HepG2 (cell line): ENCODE results near the gene DUS3L. TPM values are rescaled to one million over a fixed set of nuclear protein-coding genes. Genes with fewer than 3 reads are reported as not detected.

Source experiments
- AGO2 ChIP-seq: fragments of 200-400 bp; formaldehyde crosslinking; optimal IDR thresholded peaks from 2 replicates; pipeline ENCODE3; 2017; ENCODE audit warnings: mild to moderate bottlenecking, low read depth, low read length, moderate library complexity
- AHR ChIP-seq: IDR thresholded peaks from 2 replicates; pipeline ENCODE4 v1.6.1; 2018; ENCODE audit warnings: missing genetic modification reagents, missing compliant biosample characterization
- CHD4 ChIP-seq: fragments of 200-600 bp; sonication (generic); IDR thresholded peaks from 2 replicates; pipeline ENCODE4 v1.7.0; 2017; ENCODE audit warnings: mild to moderate bottlenecking, low read length, borderline replicate concordance
- ELF3 ChIP-seq: IDR thresholded peaks from 2 replicates; pipeline ENCODE4 v1.6.1; 2016; ENCODE audit warnings: missing genetic modification reagents, missing compliant biosample characterization
- HNF4G ChIP-seq, 2 experiments: sonication (generic) in 1 of 2; formaldehyde crosslinking in 1 of 2; IDR thresholded peaks; 2 replicates each; pipeline versions ENCODE4 v1.4.0 to v1.6.1; 2011 to 2020; ENCODE audit warnings: borderline replicate concordance in 2 of 2, low read depth in 2 of 2, mild to moderate bottlenecking in 2 of 2, low read length in 1 of 2, missing genetic modification reagents in 1 of 2, moderate library complexity in 1 of 2
- HNRNPUL1 ChIP-seq: fragments of 200-400 bp; formaldehyde crosslinking; IDR thresholded peaks from 2 replicates; pipeline ENCODE4 v1.6.1; 2017; ENCODE audit warnings: low read depth, mild to moderate bottlenecking, low read length, moderate library complexity
- MATR3 ChIP-seq: sonication (generic); formaldehyde crosslinking; IDR thresholded peaks from 2 replicates; pipeline ENCODE4 v1.4.0; 2020; ENCODE audit warnings: missing genetic modification reagents
- MTA1 ChIP-seq: sonication (generic); formaldehyde crosslinking; IDR thresholded peaks from 2 replicates; pipeline ENCODE4 v1.4.0; 2020; ENCODE audit warnings: missing genetic modification reagents, mild to moderate bottlenecking, borderline replicate concordance
- NR2F2 ChIP-seq: IDR thresholded peaks from 2 replicates; pipeline ENCODE4 v1.6.1; 2012; ENCODE audit warnings: low read depth, inconsistent platforms, borderline replicate concordance
- PHF20 ChIP-seq: sonication (generic); formaldehyde crosslinking; IDR thresholded peaks from 2 replicates; pipeline ENCODE4 v1.5.0; 2020; ENCODE audit warnings: mild to moderate bottlenecking, missing genetic modification reagents
- RBAK ChIP-seq: sonication (generic); formaldehyde crosslinking; IDR thresholded peaks from 2 replicates; pipeline ENCODE4 v1.5.1; 2020; ENCODE audit warnings: mild to moderate bottlenecking, missing genetic modification reagents
- RBFOX2 ChIP-seq: fragments of 200-400 bp; formaldehyde crosslinking; IDR thresholded peaks from 2 replicates; pipeline ENCODE4 v1.6.1; 2017; ENCODE audit warnings: low read depth, mild to moderate bottlenecking, low read length
- RFX3 ChIP-seq: IDR thresholded peaks from 2 replicates; pipeline ENCODE4 v1.6.1; 2016; ENCODE audit warnings: missing biosample characterization, missing genetic modification reagents
- SAP130 ChIP-seq: IDR thresholded peaks from 2 replicates; pipeline ENCODE4 v1.6.1; 2016; ENCODE audit warnings: low read depth
- SP5 ChIP-seq: IDR thresholded peaks from 2 replicates; pipeline ENCODE4 v1.6.1; 2016; ENCODE audit warnings: low read depth, borderline replicate concordance
- TSC22D2 ChIP-seq: sonication (generic); formaldehyde crosslinking; IDR thresholded peaks from 2 replicates; pipeline ENCODE4 v1.5.1; 2020; ENCODE audit warnings: missing genetic modification reagents, mild to moderate bottlenecking, borderline replicate concordance
- ZBTB38 ChIP-seq: sonication (generic); formaldehyde crosslinking; IDR thresholded peaks from 2 replicates; pipeline ENCODE4 v1.5.1; 2020; ENCODE audit warnings: mild to moderate bottlenecking, missing genetic modification reagents
- ZIK1 ChIP-seq: sonication (generic); formaldehyde crosslinking; IDR thresholded peaks from 2 replicates; pipeline ENCODE4 v1.5.0; 2020; ENCODE audit warnings: mild to moderate bottlenecking, low read depth, missing genetic modification reagents, borderline replicate concordance
- ZKSCAN5 ChIP-seq: sonication (generic); formaldehyde crosslinking; IDR thresholded peaks from 2 replicates; pipeline ENCODE4 v1.5.1; 2020; ENCODE audit warnings: mild to moderate bottlenecking, missing genetic modification reagents
- ZMYM2 ChIP-seq: sonication (generic); formaldehyde crosslinking; IDR thresholded peaks from 2 replicates; pipeline ENCODE4 v1.8.0; 2022; ENCODE audit warnings: mild to moderate bottlenecking, missing genetic modification reagents
- ZNF225 ChIP-seq: sonication (generic); formaldehyde crosslinking; IDR thresholded peaks from 2 replicates; pipeline ENCODE4 v1.4.0; 2020; ENCODE audit warnings: mild to moderate bottlenecking, missing genetic modification reagents
- ZSCAN12 ChIP-seq: sonication (generic); formaldehyde crosslinking; IDR thresholded peaks from 2 replicates; pipeline ENCODE4 v1.9.0; 2021; ENCODE audit warnings: mild to moderate bottlenecking, missing genetic modification reagents
- polyA plus RNA-seq, 8 experiments: library from polyadenylated mRNA; depleted of rRNA in 3 of 8; stranded (reverse) in 7 of 8; unstranded in 1 of 8; fragments of >200 nt; fragmentation: Illumina TruSeq in 4 of 8; extraction: Trizol in 4 of 8; gene quantifications; 2 replicates each; pipeline versions ENCODE4 v1.2.1 to v1.2.3, GENCODE V29; 2011 to 2016; ENCODE audit warnings: low read depth in 4 of 8, missing spikeins in 1 of 8, mixed read lengths in 1 of 8; ENCODE audit not compliant: insufficient read depth in 1 of 8
- total RNA-seq, 5 experiments: library from RNA; depleted of rRNA; stranded (reverse); fragments of >200 nt; fragmentation: Illumina TruSeq; extraction: Trizol; gene quantifications; 2 replicates each; pipeline ENCODE4 v1.2.3, GENCODE V29; 2016; ENCODE audit warnings: low read depth in 1 of 5
- TF ChIP-seq, protein P1 (sequence below): sonication (generic); formaldehyde crosslinking; IDR thresholded peaks from 2 replicates; pipeline ENCODE4 v1.9.0; 2022; ENCODE audit warnings: missing genetic modification reagents, mild to moderate bottlenecking, borderline replicate concordance
- TF ChIP-seq, protein P2 (sequence below): sonication (generic); formaldehyde crosslinking; IDR thresholded peaks from 2 replicates; pipeline ENCODE4 v1.4.0; 2020; ENCODE audit warnings: mild to moderate bottlenecking, missing genetic modification reagents, borderline replicate concordance
- TF ChIP-seq, protein P3 (sequence below): sonication (generic); formaldehyde crosslinking; IDR thresholded peaks from 2 replicates; pipeline ENCODE4 v1.5.0; 2020; ENCODE audit warnings: mild to moderate bottlenecking, missing genetic modification reagents, borderline replicate concordance

The DUS3L gene
- total and polyA plus RNA-seq, 2 of the 13 experiments (the other 11 are each of a cell fraction or from before 2014, with no cell fraction given), result 13.3 to 25.1 TPM

DNA sequence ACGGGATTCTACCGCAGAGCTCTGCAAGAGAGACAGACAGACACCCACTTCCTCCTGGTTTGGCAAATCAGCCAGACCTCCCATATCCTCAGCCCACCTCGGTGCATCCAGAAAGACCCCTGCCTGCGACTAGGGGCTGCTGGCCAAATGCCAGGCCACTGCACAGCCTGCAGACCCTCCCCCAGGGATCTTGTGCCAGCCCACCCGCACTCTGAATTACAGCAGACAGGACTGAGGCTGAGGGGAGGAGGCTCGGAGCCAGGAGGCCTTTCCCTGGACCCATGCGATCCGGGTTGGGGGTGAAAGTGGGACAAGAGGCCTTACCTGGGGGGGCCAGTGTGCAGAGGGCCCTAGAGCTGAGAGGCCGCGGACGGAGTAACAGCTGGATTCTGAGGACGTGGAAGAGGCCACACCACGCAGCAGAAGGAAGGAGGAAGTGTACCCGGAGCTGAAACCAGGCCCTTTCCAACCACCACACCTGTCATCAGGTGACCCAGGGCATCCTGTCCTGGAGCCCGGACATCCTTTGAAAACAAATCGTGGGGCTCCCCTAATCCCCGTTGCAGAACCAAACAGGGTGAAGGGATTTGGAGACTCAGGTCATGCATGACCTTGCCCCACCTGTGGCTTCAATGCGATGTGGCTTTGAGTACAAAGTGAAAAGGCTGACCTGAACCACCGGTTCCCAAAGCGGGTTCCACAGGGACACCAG lies 47.5 kb upstream of the DUS3L start (continued):
- no peak for TF ChIP-seq ZKSCAN5 (CRISPR knock-in tag)
- no peak for TF ChIP-seq TSC22D2
- TF ChIP-seq ZNF225 (CRISPR knock-in tag), result peak; percentile 30; the same call in 1 of the 2 replicates
- peak; percentile 42; the same call in 1 of the 2 replicates for TF ChIP-seq SAP130
- no peak for TF ChIP-seq RBAK (CRISPR knock-in tag)
- TF ChIP-seq, protein P1, sequence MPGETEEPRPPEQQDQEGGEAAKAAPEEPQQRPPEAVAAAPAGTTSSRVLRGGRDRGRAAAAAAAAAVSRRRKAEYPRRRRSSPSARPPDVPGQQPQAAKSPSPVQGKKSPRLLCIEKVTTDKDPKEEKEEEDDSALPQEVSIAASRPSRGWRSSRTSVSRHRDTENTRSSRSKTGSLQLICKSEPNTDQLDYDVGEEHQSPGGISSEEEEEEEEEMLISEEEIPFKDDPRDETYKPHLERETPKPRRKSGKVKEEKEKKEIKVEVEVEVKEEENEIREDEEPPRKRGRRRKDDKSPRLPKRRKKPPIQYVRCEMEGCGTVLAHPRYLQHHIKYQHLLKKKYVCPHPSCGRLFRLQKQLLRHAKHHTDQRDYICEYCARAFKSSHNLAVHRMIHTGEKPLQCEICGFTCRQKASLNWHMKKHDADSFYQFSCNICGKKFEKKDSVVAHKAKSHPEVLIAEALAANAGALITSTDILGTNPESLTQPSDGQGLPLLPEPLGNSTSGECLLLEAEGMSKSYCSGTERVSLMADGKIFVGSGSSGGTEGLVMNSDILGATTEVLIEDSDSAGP, result peak; percentile 20; the same call in 1 of the 2 replicates
- 0 out of 2 replicates have a peak, but pooled peaks have one; percentile 8 for TF ChIP-seq PHF20 (CRISPR knock-in tag)
- TF ChIP-seq RBFOX2, result peak; percentile 53; the same call in 1 of the 2 replicates
- no peak for TF ChIP-seq HNRNPUL1
- TF ChIP-seq MTA1, result peak; percentile 79
- TF ChIP-seq RFX3 (CRISPR knock-in tag), result no peak
- TF ChIP-seq AGO2, result peak; percentile 36
- no peak for TF ChIP-seq NR2F2
- TF ChIP-seq HNF4G (IDR thresholded peaks at IDR 0.05; ENCODE audit: borderline replicate concordance, low read depth, low read length), result no peak
- no peak for TF ChIP-seq HNF4G (CRISPR knock-in tag; IDR thresholded peaks at IDR 0.05; ENCODE audit: borderline replicate concordance, low read depth)
- TF ChIP-seq AHR (CRISPR knock-in tag), result no peak
- TF ChIP-seq, protein P2, sequence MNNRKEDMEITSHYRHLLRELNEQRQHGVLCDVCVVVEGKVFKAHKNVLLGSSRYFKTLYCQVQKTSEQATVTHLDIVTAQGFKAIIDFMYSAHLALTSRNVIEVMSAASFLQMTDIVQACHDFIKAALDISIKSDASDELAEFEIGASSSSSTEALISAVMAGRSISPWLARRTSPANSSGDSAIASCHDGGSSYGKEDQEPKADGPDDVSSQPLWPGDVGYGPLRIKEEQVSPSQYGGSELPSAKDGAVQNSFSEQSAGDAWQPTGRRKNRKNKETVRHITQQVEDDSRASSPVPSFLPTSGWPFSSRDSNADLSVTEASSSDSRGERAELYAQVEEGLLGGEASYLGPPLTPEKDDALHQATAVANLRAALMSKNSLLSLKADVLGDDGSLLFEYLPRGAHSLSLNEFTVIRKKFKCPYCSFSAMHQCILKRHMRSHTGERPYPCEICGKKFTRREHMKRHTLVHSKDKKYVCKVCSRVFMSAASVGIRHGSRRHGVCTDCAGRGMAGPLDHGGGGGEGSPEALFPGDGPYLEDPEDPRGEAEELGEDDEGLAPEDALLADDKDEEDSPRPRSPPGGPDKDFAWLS (CRISPR knock-in tag), result no peak
- TF ChIP-seq, protein P3, sequence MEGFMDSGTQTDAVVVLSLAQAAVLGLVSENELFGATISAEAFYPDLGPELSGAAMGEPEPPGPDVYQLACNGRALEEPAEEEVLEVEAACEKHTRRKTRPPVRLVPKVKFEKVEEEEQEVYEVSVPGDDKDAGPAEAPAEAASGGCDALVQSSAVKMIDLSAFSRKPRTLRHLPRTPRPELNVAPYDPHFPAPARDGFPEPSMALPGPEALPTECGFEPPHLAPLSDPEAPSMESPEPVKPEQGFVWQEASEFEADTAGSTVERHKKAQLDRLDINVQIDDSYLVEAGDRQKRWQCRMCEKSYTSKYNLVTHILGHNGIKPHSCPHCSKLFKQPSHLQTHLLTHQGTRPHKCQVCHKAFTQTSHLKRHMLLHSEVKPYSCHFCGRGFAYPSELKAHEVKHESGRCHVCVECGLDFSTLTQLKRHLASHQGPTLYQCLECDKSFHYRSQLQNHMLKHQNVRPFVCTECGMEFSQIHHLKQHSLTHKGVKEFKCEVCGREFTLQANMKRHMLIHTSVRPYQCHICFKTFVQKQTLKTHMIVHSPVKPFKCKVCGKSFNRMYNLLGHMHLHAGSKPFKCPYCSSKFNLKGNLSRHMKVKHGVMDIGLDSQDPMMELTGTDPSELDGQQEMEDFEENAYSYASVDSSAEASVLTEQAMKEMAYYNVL (CRISPR knock-in tag), result 0 out of 2 replicates have a peak, but pooled peaks have one; percentile 20
- no peak; the same call in 1 of the 2 replicates for TF ChIP-seq ELF3
- TF ChIP-seq ZMYM2, result peak; percentile 30; the same call in 1 of the 2 replicates
- no peak for TF ChIP-seq ZIK1 (CRISPR knock-in tag)
- no peak for TF ChIP-seq SP5
- 0 out of 2 replicates have a peak, but pooled peaks have one; percentile 40 for TF ChIP-seq CHD4
- 0 out of 2 replicates have a peak, but pooled peaks have one; percentile 60 for TF ChIP-seq ZSCAN12
- TF ChIP-seq ZBTB38, result peak; percentile 18; the same call in 1 of the 2 replicates
- TF ChIP-seq MATR3 (CRISPR knock-in tag), result no peak
